Measurements from ENCODE around the gene CALHM5. TPM values are rescaled to one million over a fixed set of nuclear protein-coding genes. Genes with fewer than 3 reads are reported as not detected.

Gene CALHM5
- polyA plus RNA-seq, 2 of the 4 experiments (the other 2 are of a cell fraction) = 0.09 TPM

DNA sequence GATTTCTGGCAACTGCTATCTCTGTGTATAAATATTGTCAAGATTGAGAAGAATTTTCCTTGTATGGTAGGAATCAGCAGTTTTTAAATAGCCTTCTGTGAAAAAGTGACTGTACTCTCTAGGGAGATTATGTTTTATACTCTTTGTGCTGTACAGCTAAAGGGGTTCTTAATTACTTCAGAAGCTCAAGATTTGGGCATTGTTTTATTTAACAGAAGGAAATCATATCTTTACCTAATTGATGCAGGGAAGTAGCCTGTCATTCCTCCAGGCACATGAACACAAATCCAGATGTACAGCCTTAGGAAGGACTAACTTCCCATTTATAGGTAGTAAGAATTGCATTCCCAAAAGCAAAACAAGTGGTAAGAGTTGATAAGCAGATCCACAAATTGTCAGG is 1.3 kb downstream of the CALHM5 start:
- H3K27ac ChIP-seq = no peak overlapping the region
- POLR2A ChIA-PET = no interaction called here
- TF ChIP-seq HDAC2 (IDR thresholded peaks at IDR 0.05) = no peak
- TF ChIP-seq RNF2 (IDR thresholded peaks at IDR 0.05; ENCODE audit: borderline replicate concordance, low read depth) = no peak
- no peak overlapping the region for H3K4me2 ChIP-seq
- CTCF ChIA-PET = interaction anchor here (1.5 to 3.1 kb wide), 4 partner anchors 20 to 244 kb away, joined by 6 to 12 read pairs (median 6); partner anchors contain the start of gene CALHM6
- no peak for DNase-seq (ENCODE audit: low read depth in 1 of 2, low spot score in 1 of 2)
- no peak overlapping the region for H3K4me3 ChIP-seq
- no peak for ATAC-seq
- peaks cover 4% of the 10 kb centered on the region; the same call in 1 of the 3 replicates for H3K9me3 ChIP-seq
- no peak for FAIRE-seq
- H3K4me1 ChIP-seq = no peaks in the 10 kb centered on the region

DNA sequence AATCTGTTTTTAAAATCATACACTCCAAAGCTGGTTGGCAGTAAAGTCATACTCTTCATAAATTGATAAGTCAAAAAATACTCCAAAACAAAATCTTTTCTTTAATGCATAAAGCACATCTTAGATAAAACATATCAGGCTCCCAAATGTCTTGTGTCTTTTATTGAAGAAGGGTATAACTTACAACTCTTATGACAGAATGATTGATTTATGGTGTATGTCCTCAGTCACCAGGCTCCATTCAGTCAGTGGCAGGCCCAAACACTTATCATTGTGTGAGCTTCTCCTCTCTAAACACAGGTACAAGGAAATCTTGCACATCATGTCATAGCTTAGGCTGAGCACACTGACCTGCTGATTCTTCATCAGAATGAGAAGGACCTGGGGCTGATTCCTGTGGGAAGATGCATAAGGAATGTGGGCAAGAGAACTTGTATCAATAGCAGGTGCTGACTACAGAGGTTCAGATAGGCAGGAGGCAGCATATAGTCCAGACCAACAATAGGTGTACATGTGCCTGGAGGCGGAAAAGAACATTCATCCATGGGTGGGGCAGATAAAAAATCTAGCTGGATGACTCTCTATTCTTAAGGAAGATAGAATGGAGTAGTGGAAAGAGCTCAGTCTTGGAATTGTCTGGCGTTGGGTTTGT is 1.9 kb downstream of the CALHM5 start:
- CTCF ChIA-PET = interaction anchor here (1.4 to 3.1 kb wide), 3 partner anchors 20 to 53 kb away, joined by 5 to 12 read pairs (median 6); partner anchors contain the start of gene CALHM6
- DNase-seq (ENCODE audit: low read depth in 1 of 2, low spot score in 1 of 2) (no peak), FAIRE-seq (no peak), ATAC-seq (no peak)
- Histone ChIP-seq H3K27ac (no peak overlapping the region), H3K4me1 (no peaks in the 10 kb centered on the region), H3K4me3 (no peak overlapping the region), H3K9me3 (peaks cover 4% of the 10 kb centered on the region; the same call in 1 of the 3 replicates), H3K4me2 (no peak overlapping the region)
- POLR2A ChIA-PET = no interaction called here
- WGBS (ENCODE audit: missing lambda C conversion rate) = 44% methylated on average over 2 of the region's 2 CpGs
- no peak for TF ChIP-seq RFX5 (IDR thresholded peaks at IDR 0.05)
- TF ChIP-seq FOSL2 (IDR thresholded peaks at IDR 0.05) = no peak
- TF ChIP-seq FOSL2 (CRISPR knock-in tag; IDR thresholded peaks at IDR 0.05) = no peak
- no peak for TF ChIP-seq TP53 (CRISPR knock-in tag; IDR thresholded peaks at IDR 0.05)

DNA sequence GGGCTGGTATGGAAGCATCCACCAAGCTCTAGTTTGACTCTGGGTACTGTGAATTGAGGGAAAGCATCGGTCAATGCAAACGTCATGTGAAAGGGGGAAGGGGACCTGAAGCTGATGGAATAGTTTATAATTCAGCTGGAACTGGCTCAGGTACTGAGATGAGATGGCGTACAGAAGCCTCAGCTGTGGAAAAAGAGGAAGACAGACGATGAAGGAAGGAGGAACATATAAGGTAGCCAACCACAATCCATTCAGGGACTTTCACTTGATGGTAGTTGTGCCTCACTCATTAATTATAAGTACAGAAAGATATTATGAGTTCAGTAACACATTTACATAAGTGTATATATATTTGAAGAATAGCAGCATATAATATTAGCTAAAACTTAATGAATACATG is 2.7 kb downstream of the CALHM5 start:
- ATAC-seq (no peak), FAIRE-seq (no peak), DNase-seq (ENCODE audit: low read depth in 1 of 2, low spot score in 1 of 2) (no peak)
- H3K27ac ChIP-seq = no peak overlapping the region
- H3K4me2 ChIP-seq = no peak overlapping the region
- H3K4me1 ChIP-seq = no peaks in the 10 kb centered on the region
- 67% methylated on average over 4 of the region's 4 CpGs for WGBS (ENCODE audit: missing lambda C conversion rate)
- ChIA-PET POLR2A (interaction anchor here (0.8 kb wide), 1 partner anchor 261 kb away, joined by 3 read pairs; the partner anchor contains the start of gene TSPYL4), CTCF (interaction anchor here (1.4 to 3.1 kb wide), 3 partner anchors 19 to 245 kb away, joined by 5 to 12 read pairs (median 9); no protein-coding TSS in a partner anchor)
- peaks cover 1% of the 10 kb centered on the region; the same call in 1 of the 3 replicates for H3K9me3 ChIP-seq
- no peak overlapping the region for H3K4me3 ChIP-seq
- no peak for TF ChIP-seq EHMT2 (IDR thresholded peaks at IDR 0.05; ENCODE audit: low read depth)

GRCh38 chr6:116515141-116515540 is 3.7 kb downstream of the CALHM5 start:
- CTCF ChIA-PET = interaction anchor here (0.6 to 2.0 kb wide), 2 partner anchors 134 to 246 kb away, joined by 4 to 9 read pairs; no protein-coding TSS in a partner anchor

DNA sequence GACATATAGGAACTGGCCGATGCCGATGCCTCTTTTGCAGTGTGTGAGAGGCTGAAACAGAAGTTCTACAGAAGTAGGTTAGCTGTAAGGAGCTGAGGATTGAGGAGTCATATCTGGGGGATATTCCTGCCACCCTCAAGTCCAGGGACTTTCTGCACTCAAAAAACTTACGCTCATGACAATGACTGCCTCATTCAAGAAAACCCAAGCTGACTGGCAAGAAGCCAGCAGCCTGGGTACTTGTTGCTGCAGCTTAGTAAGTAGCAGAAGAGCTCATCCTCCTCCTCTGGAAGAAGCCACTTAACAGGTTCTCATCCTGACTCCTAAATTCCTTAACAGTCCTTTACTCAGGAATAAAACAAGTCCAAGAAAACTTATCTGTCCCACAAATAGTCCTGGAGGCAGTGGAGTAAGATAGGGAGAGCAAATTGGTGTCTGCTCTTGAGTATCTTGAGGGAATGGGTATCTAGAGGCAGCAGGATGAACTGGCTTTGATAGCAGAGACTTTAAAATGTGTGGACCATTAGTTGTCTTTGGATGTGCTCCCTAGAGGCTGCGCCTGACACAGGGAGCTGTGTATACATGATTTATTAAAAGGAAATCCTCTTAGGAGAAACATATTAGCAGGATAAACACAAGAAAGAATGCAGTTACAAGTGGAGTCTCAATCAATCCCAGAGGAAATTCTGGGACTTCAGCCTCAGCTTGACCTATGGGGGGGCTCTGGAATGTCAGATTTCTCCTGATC is 7.4 kb downstream of the CALHM5 start:
- CTCF ChIA-PET = interaction anchor here (1.4 to 1.5 kb wide), 2 partner anchors 42 to 231 kb away, joined by 4 to 6 read pairs; no protein-coding TSS in a partner anchor
- no peak for DNase-seq (ENCODE audit: low read depth in 1 of 2, low spot score in 1 of 2)
- ATAC-seq = no peak

More at GRCh38 chr6:116515141-116515540, 3.7 kb downstream of the CALHM5 start:
- Histone ChIP-seq H3K27ac (no peak overlapping the region), H3K4me3 (no peak overlapping the region), H3K4me1 (no peaks in the 10 kb centered on the region), H3K4me2 (no peak overlapping the region), H3K9me3 (no peaks in the 10 kb centered on the region)
- FAIRE-seq = no peak
- no peak for DNase-seq (ENCODE audit: low read depth in 1 of 2, low spot score in 1 of 2)
- POLR2A ChIA-PET = interaction anchor here (0.8 kb wide), 1 partner anchor 262 kb away, joined by 3 read pairs; the partner anchor contains the start of gene TSPYL4
- TF ChIP-seq PHF8 (IDR thresholded peaks at IDR 0.05; ENCODE audit: borderline replicate concordance, low read depth) = no peak
- TF ChIP-seq KDM5A (IDR thresholded peaks at IDR 0.05) = no peak
- TF ChIP-seq ATOH8 (CRISPR knock-in tag; IDR thresholded peaks at IDR 0.05; ENCODE audit: low read depth) = no peak
- TF ChIP-seq FOSB (CRISPR knock-in tag; IDR thresholded peaks at IDR 0.05) = no peak
- TF ChIP-seq SREBF2 (IDR thresholded peaks at IDR 0.05) = no peak
- no peak for ATAC-seq

More for the DNA sequence above, 7.4 kb downstream of the CALHM5 start:
- POLR2A ChIA-PET = interaction anchor here (0.5 kb wide), 1 partner anchor 832 kb away, joined by 3 read pairs; no protein-coding TSS in a partner anchor
- FAIRE-seq = no peak
- no peaks in the 10 kb centered on the region for H3K4me1 ChIP-seq
- no peak overlapping the region for H3K4me2 ChIP-seq
- no peak for TF ChIP-seq JUN (IDR thresholded peaks at IDR 0.05)
- no peak for TF ChIP-seq NFE2L2 (conservative IDR thresholded peaks at IDR 0.05; ENCODE audit: low read length)
- TF ChIP-seq ZC3H11A (IDR thresholded peaks at IDR 0.05) = no peak
- TF ChIP-seq EP300 (IDR thresholded peaks at IDR 0.05) = no peak
- TF ChIP-seq SMC3 (IDR thresholded peaks at IDR 0.05) = no peak
- H3K9me3 ChIP-seq = no peaks in the 10 kb centered on the region
- H3K4me3 ChIP-seq = no peak overlapping the region
- WGBS (ENCODE audit: missing lambda C conversion rate) = 77% methylated on average over 4 of the region's 4 CpGs
- H3K27ac ChIP-seq = no peak overlapping the region

Measured in A549 (cell line).